Measurements from ENCODE around the gene OBP2B.

GRCh38 chr9:133182151-133182550 lies 26.9 kb downstream of the OBP2B start:
- TF ChIP-seq SUZ12 (IDR thresholded peaks at IDR 0.05; ENCODE audit: extremely low read depth, insufficient read depth, insufficient read length) (no peak), YY1 (IDR thresholded peaks at IDR 0.05; ENCODE audit: insufficient read depth, insufficient read length) (no peak), ZNF274 (IDR thresholded peaks at IDR 0.05; ENCODE audit: low read depth, low read length) (no peak)
